K562 (cell line): ENCODE data around the gene COL23A1. TPM values are rescaled to one million over a fixed set of nuclear protein-coding genes. Genes with fewer than 3 reads are reported as not detected.

ENCODE experiments used
- ERF ChIP-seq: fragments of 450-650 bp; formaldehyde crosslinking; IDR thresholded peaks from 2 replicates; pipeline ENCODE4 v1.4.0; 2020; ENCODE audit warnings: mild to moderate bottlenecking, mixed read lengths
- HSF4 ChIP-seq: fragments of 250-450 bp; sonication (Bioruptor Pico); IDR thresholded peaks from 2 replicates; pipeline ENCODE4 v2.1.2; 2022; ENCODE audit warnings: mild to moderate bottlenecking, moderate library complexity, borderline replicate concordance
- ILK ChIP-seq: fragments of 450-650 bp; IDR thresholded peaks from 2 replicates; pipeline ENCODE4 v1.6.1; 2016; ENCODE audit warnings: missing genetic modification characterization, low read depth, mild to moderate bottlenecking, missing compliant biosample characterization, moderate library complexity, borderline replicate concordance
- POLR2A ChIP-seq: fragments of 450-650 bp; conservative IDR thresholded peaks from 2 replicates; pipeline ENCODE4 v1.6.1; 2016
- PRPF4 ChIP-seq: fragments of 200-400 bp; formaldehyde crosslinking; IDR thresholded peaks from one replicate; pipeline ENCODE4 v1.6.1; 2017; ENCODE audit warnings: low read length, low read depth, mild to moderate bottlenecking; ENCODE audit not compliant: insufficient read depth, poor library complexity, severe bottlenecking
- RAD51 ChIP-seq: fragments of 450-650 bp; IDR thresholded peaks from 2 replicates; pipeline ENCODE4 v1.7.1; 2016; ENCODE audit warnings: low read depth, mild to moderate bottlenecking, borderline replicate concordance
- SIRT6 ChIP-seq: IDR thresholded peaks from one replicate; pipeline ENCODE4 v1.6.1; 2012; ENCODE audit warnings: low read depth, mild to moderate bottlenecking, control low read depth, inconsistent platforms, low read length, moderate library complexity
- SUPT5H ChIP-seq: fragments of 450-650 bp; IDR thresholded peaks from 2 replicates; pipeline ENCODE4 v1.6.1; 2016
- TOE1 ChIP-seq, 2 experiments: fragments of 450-650 bp in 1 of 2; sonication (generic) in 1 of 2; formaldehyde crosslinking in 1 of 2; IDR thresholded peaks; 2 replicates each; pipeline versions ENCODE4 v1.7.1 to v1.8.0; 2016 to 2022; ENCODE audit warnings: borderline replicate concordance in 2 of 2, mild to moderate bottlenecking in 2 of 2, antibody characterized with exemption in 1 of 2, inconsistent platforms in 1 of 2, low read depth in 1 of 2, missing genetic modification reagents in 1 of 2, moderate library complexity in 1 of 2
- U2AF1 ChIP-seq: fragments of 200-400 bp; formaldehyde crosslinking; optimal IDR thresholded peaks from 2 replicates; pipeline ENCODE3; 2017; ENCODE audit warnings: mild to moderate bottlenecking, low read depth, low read length, moderate library complexity
- ZFX ChIP-seq: sonication (generic); formaldehyde crosslinking; IDR thresholded peaks from 2 replicates; pipeline ENCODE4 v1.8.0; 2022; ENCODE audit warnings: mild to moderate bottlenecking, missing genetic modification reagents, moderate library complexity
- ZNF224 ChIP-seq: sonication (generic); formaldehyde crosslinking; IDR thresholded peaks from 2 replicates; pipeline ENCODE4 v1.8.0; 2022; ENCODE audit warnings: mild to moderate bottlenecking, missing genetic modification reagents
- ZNF584 ChIP-seq: fragments of 200-800 bp; sonication (Bioruptor generic); IDR thresholded peaks from 2 replicates; pipeline ENCODE4 v1.6.1; 2016; ENCODE audit warnings: low read depth, mild to moderate bottlenecking, missing genetic modification characterization, missing compliant biosample characterization
- polyA plus RNA-seq, 8 experiments: library from polyadenylated mRNA; depleted of rRNA in 4 of 8; stranded (reverse) in 5 of 8; unstranded in 3 of 8; fragments of >200 nt; fragmentation: Nextera tagmentation in 2 of 8; fragmentation: Illumina TruSeq in 1 of 8; extraction: Ambion mirVana in 2 of 8; extraction: Trizol in 1 of 8; gene quantifications; 2 replicates each; pipeline versions ENCODE4 v1.2.1 to v1.2.3, GENCODE V29; 2011 to 2014; ENCODE audit warnings: inconsistent platforms in 1 of 8, missing spikeins in 1 of 8
- total RNA-seq, 7 experiments: library from RNA; depleted of rRNA in 6 of 7; stranded (reverse); fragments of >200 nt in 6 of 7; fragmentation: Illumina TruSeq in 2 of 7; extraction: Trizol in 2 of 7; gene quantifications; 2 replicates each; pipeline versions ENCODE4 v1.2.1 to v1.2.3, GENCODE V29; 2011 to 2021; ENCODE audit warnings: low replicate concordance in 1 of 7
- TF ChIP-seq, protein P1 (sequence below): IDR thresholded peaks from 2 replicates; pipeline ENCODE4 v1.6.1; 2012; ENCODE audit warnings: low read depth, low read length, improper control_type of control experiment, borderline replicate concordance
- TF ChIP-seq, protein P2 (sequence below): sonication (generic); formaldehyde crosslinking; IDR thresholded peaks from 2 replicates; pipeline ENCODE4 v1.8.0; 2022; ENCODE audit warnings: missing genetic modification reagents, mild to moderate bottlenecking, borderline replicate concordance
- TF ChIP-seq, protein P3 (sequence below): fragments of 450-650 bp; IDR thresholded peaks from 2 replicates; pipeline ENCODE4 v1.6.1; 2016; ENCODE audit warnings: antibody characterized with exemption
- TF ChIP-seq, protein P4 (sequence below): conservative IDR thresholded peaks from 2 replicates; pipeline ENCODE4 v1.6.1; 2011; ENCODE audit warnings: low read depth, mild to moderate bottlenecking, low read length; ENCODE audit not compliant: control insufficient read depth
- TF ChIP-seq, protein P5 (sequence below), 2 experiments: IDR thresholded peaks; 2 replicates each; pipeline ENCODE4 v1.6.1; 2011; ENCODE audit warnings: borderline replicate concordance in 1 of 2, control low read depth in 1 of 2, low read depth in 1 of 2, low read length in 1 of 2, mild to moderate bottlenecking in 1 of 2, mixed read lengths in 1 of 2, moderate library complexity in 1 of 2; ENCODE audit not compliant: insufficient read depth in 1 of 2, insufficient read length in 1 of 2, poor library complexity in 1 of 2, severe bottlenecking in 1 of 2; ENCODE audit errors: extremely low read depth in 1 of 2

Gene COL23A1
- total and polyA plus RNA-seq, 9 of the 15 experiments (the other 6 are each of a cell fraction or from before 2014, with no cell fraction given) = 0.09 TPM; not detected in 8

DNA sequence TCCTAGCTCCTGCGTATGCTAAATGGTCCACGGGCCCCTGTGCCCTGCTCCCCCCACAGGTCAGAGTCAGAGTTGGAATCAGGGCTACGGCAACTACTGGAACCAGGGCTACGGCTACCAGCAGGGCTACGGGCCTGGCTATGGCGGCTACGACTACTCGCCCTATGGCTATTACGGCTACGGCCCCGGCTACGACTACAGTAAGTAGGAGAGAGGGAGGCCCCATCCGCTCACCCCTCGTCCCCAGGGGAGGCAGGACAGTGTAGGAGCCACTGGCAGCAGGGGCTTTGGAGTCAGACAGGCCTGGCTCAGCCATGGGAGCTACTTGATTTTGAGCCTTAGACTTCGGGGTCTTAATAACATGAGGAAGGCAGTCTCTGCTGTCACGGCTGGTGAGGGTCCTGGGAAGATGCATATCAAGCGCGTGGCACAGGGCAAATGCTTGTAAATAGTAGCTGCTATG, 380.1 kb downstream of the COL23A1 start (continued):
- TF ChIP-seq, protein P1, sequence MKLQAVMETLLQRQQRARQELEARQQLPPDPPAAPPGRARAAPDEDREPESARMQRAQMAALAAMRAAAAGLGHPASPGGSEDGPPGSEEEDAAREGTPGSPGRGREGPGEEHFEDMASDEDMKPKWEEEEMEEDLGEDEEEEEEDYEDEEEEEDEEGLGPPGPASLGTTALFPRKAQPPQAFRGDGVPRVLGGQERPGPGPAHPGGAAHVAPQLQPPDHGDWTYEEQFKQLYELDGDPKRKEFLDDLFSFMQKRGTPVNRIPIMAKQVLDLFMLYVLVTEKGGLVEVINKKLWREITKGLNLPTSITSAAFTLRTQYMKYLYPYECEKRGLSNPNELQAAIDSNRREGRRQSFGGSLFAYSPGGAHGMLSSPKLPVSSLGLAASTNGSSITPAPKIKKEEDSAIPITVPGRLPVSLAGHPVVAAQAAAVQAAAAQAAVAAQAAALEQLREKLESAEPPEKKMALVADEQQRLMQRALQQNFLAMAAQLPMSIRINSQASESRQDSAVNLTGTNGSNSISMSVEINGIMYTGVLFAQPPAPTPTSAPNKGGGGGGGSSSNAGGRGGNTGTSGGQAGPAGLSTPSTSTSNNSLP = no peak
- no peak for TF ChIP-seq PRPF4
- TF ChIP-seq, protein P2, sequence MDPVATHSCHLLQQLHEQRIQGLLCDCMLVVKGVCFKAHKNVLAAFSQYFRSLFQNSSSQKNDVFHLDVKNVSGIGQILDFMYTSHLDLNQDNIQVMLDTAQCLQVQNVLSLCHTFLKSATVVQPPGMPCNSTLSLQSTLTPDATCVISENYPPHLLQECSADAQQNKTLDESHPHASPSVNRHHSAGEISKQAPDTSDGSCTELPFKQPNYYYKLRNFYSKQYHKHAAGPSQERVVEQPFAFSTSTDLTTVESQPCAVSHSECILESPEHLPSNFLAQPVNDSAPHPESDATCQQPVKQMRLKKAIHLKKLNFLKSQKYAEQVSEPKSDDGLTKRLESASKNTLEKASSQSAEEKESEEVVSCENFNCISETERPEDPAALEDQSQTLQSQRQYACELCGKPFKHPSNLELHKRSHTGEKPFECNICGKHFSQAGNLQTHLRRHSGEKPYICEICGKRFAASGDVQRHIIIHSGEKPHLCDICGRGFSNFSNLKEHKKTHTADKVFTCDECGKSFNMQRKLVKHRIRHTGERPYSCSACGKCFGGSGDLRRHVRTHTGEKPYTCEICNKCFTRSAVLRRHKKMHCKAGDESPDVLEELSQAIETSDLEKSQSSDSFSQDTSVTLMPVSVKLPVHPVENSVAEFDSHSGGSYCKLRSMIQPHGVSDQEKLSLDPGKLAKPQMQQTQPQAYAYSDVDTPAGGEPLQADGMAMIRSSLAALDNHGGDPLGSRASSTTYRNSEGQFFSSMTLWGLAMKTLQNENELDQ = no peak
- no peak for TF ChIP-seq TOE1 (IDR thresholded peaks at IDR 0.05; ENCODE audit: borderline replicate concordance)
- no peak for TF ChIP-seq TOE1 (CRISPR knock-in tag; IDR thresholded peaks at IDR 0.05; ENCODE audit: borderline replicate concordance, low read depth)
- TF ChIP-seq ERF (CRISPR knock-in tag) = no peak
- TF ChIP-seq, protein P3, sequence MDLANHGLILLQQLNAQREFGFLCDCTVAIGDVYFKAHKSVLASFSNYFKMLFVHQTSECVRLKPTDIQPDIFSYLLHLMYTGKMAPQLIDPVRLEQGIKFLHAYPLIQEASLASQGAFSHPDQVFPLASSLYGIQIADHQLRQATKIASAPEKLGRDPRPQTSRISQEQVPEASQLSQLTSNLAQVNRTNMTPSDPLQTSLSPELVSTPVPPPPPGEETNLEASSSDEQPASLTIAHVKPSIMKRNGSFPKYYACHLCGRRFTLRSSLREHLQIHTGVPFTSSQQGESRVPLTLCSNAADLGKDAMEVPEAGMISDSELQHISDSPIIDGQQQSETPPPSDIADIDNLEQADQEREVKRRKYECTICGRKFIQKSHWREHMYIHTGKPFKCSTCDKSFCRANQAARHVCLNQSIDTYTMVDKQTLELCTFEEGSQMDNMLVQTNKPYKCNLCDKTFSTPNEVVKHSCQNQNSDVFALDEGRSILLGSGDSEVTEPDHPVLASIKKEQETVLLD = no peak
- no peak for TF ChIP-seq RAD51
- TF ChIP-seq SUPT5H = peak; percentile 18; the same call in 1 of the 2 replicates
- TF ChIP-seq, protein P4, sequence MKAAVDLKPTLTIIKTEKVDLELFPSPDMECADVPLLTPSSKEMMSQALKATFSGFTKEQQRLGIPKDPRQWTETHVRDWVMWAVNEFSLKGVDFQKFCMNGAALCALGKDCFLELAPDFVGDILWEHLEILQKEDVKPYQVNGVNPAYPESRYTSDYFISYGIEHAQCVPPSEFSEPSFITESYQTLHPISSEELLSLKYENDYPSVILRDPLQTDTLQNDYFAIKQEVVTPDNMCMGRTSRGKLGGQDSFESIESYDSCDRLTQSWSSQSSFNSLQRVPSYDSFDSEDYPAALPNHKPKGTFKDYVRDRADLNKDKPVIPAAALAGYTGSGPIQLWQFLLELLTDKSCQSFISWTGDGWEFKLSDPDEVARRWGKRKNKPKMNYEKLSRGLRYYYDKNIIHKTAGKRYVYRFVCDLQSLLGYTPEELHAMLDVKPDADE = no peak
- no peak for TF ChIP-seq ILK (tag)
- no peak for TF ChIP-seq ZFX
- TF ChIP-seq, protein P5, sequence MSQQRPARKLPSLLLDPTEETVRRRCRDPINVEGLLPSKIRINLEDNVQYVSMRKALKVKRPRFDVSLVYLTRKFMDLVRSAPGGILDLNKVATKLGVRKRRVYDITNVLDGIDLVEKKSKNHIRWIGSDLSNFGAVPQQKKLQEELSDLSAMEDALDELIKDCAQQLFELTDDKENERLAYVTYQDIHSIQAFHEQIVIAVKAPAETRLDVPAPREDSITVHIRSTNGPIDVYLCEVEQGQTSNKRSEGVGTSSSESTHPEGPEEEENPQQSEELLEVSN (IDR thresholded peaks at IDR 0.05; ENCODE audit: borderline replicate concordance in 1 of 2, extremely low read depth in 1 of 2, insufficient read depth in 1 of 2, insufficient read length in 1 of 2, low read depth in 1 of 2, low read length in 1 of 2, poor library complexity in 1 of 2, severe bottlenecking in 1 of 2) = no peak
- peak; percentile 20; the same call in 1 of the 2 replicates for TF ChIP-seq POLR2A
- TF ChIP-seq HSF4 = no peak
- TF ChIP-seq SIRT6 = peak; percentile 44
- no peak for TF ChIP-seq ZNF224 (CRISPR knock-in tag)
- no peak for TF ChIP-seq U2AF1
- no peak for TF ChIP-seq ZNF584
